SK-N-SH (cell line): ENCODE measurements around the gene SEPTIN10. TPM values are rescaled to one million over a fixed set of nuclear protein-coding genes. Genes with fewer than 3 reads are reported as not detected.
A peak's percentile ranks its signal among the peaks of the same experiment; 100 is the strongest.

ENCODE experiments used
- CTCF ChIA-PET: fragments of 300-600, 350-600 bp; formaldehyde crosslinking; extraction: SDS; loops from one replicate; lab custom pipeline; 2021; lab: Yijun Ruan, JAX
- POLR2A ChIA-PET: fragments of 350-600 bp; sonication (Branson Sonifier 250); formaldehyde crosslinking; extraction: SDS; loops from one replicate; lab custom pipeline; 2020; ENCODE audit warnings: antibody characterized with exemption, inconsistent platforms; lab: Yijun Ruan, JAX
- DNase-seq: peaks from one replicate; pipeline ENCODE4 v3.0.0; 2012
- H2AFZ ChIP-seq: fragments of 200-600 bp; sonication (generic); 2 replicates; pipeline ENCODE4 v1.8.1; 2016; ENCODE audit warnings: antibody characterized with exemption, mild to moderate bottlenecking, low read depth
- H3F3A ChIP-seq: fragments of 200-600 bp; sonication (generic); replicated peaks from 2 replicates; pipeline ENCODE3; 2016; ENCODE audit warnings: antibody characterized with exemption, mild to moderate bottlenecking; ENCODE audit not compliant: insufficient read depth
- H3K27ac ChIP-seq, 2 experiments: fragments of 200-500 bp in 1 of 2; fragments of 200-600 bp in 1 of 2; sonication (Bioruptor generic) in 1 of 2; sonication (generic), shearing (Covaris generic) in 1 of 2; 2 replicates each; pipeline versions ENCODE4 v1.5.1 to v1.6.1; 2014 to 2016; ENCODE audit warnings: low read depth in 2 of 2, inconsistent platforms in 1 of 2, low read length in 1 of 2, mild to moderate bottlenecking in 1 of 2, mixed read lengths in 1 of 2
- H3K27me3 ChIP-seq: fragments of 200-600 bp; sonication (generic), shearing (Covaris generic); 2 replicates; pipeline ENCODE4 v1.6.1; 2016; ENCODE audit warnings: mixed run types; ENCODE audit not compliant: insufficient read depth
- H3K36me3 ChIP-seq, 2 experiments: fragments of 200-500 bp in 1 of 2; fragments of 200-600 bp in 1 of 2; sonication (Bioruptor generic) in 1 of 2; sonication (generic) in 1 of 2; replicated peaks in 1 of 2; 2 replicates each; pipeline versions ENCODE3 to v1.5.1; 2014 to 2016; ENCODE audit warnings: low read length in 1 of 2, mild to moderate bottlenecking in 1 of 2; ENCODE audit not compliant: insufficient read depth in 2 of 2, control insufficient read depth in 1 of 2
- H3K4me1 ChIP-seq, 2 experiments: fragments of 200-500 bp in 1 of 2; fragments of 200-600 bp in 1 of 2; sonication (Bioruptor generic) in 1 of 2; sonication (generic), shearing (Covaris generic) in 1 of 2; 2 replicates each; pipeline versions ENCODE4 v1.5.1 to v1.6.1; 2014 to 2016; ENCODE audit warnings: low read depth in 1 of 2, low read length in 1 of 2, mixed run types in 1 of 2; ENCODE audit not compliant: insufficient read depth in 2 of 2, control insufficient read depth in 1 of 2
- H3K4me2 ChIP-seq: fragments of 200-600 bp; sonication (generic), shearing (Covaris generic); 2 replicates; pipeline ENCODE4 v1.6.1; 2017; ENCODE audit warnings: mixed run types
- H3K4me3 ChIP-seq, 2 experiments: fragments of 200-500 bp in 1 of 2; fragments of 200-600 bp in 1 of 2; sonication (Bioruptor generic) in 1 of 2; sonication (generic), shearing (Covaris generic) in 1 of 2; 2 replicates each; pipeline versions ENCODE4 v1.5.1 to v1.8.1; 2014 to 2016; ENCODE audit warnings: low read depth in 2 of 2, inconsistent platforms in 1 of 2, low read length in 1 of 2, mild to moderate bottlenecking in 1 of 2, mixed read lengths in 1 of 2, moderate library complexity in 1 of 2
- H3K79me2 ChIP-seq: fragments of 200-600 bp; sonication (generic); 2 replicates; pipeline ENCODE4 v1.8.1; 2017; ENCODE audit warnings: mild to moderate bottlenecking; ENCODE audit not compliant: insufficient read depth
- H3K9ac ChIP-seq: fragments of 200-600 bp; sonication (generic); 2 replicates; pipeline ENCODE4 v1.6.1; 2017; ENCODE audit warnings: mixed run types
- H3K9me2 ChIP-seq: fragments of 200-600 bp; sonication (generic); 2 replicates; pipeline ENCODE4 v1.6.1; 2017; ENCODE audit warnings: mixed run types
- H3K9me3 ChIP-seq: fragments of 200-600 bp; sonication (generic); 2 replicates; pipeline ENCODE4 v1.6.1; 2017; ENCODE audit warnings: mixed run types, mild to moderate bottlenecking, moderate library complexity
- H4K20me1 ChIP-seq: fragments of 200-600 bp; sonication (generic); 2 replicates; pipeline ENCODE4 v1.6.1; 2017; ENCODE audit warnings: mild to moderate bottlenecking, mixed run types; ENCODE audit not compliant: insufficient read depth
- CTCF ChIP-seq: fragments of 200-600 bp; sonication (generic); IDR thresholded peaks from 2 replicates; pipeline ENCODE4 v1.6.1; 2017; ENCODE audit warnings: antibody characterized with exemption, mild to moderate bottlenecking, moderate library complexity
- GATA2 ChIP-seq: sonication (generic); formaldehyde crosslinking; IDR thresholded peaks from 2 replicates; pipeline ENCODE4 v1.5.0; 2020; ENCODE audit warnings: mild to moderate bottlenecking, missing genetic modification reagents
- IRF3 ChIP-seq: fragments of 150-350 bp; IDR thresholded peaks from 2 replicates; pipeline ENCODE4 v1.6.1; 2016; ENCODE audit warnings: mild to moderate bottlenecking, low read depth, low read length
- NFIC ChIP-seq: IDR thresholded peaks from 2 replicates; pipeline ENCODE4 v1.4.0; 2012; ENCODE audit warnings: borderline replicate concordance
- RAD21 ChIP-seq: IDR thresholded peaks from 2 replicates; pipeline ENCODE4 v1.6.1; 2012; ENCODE audit warnings: mild to moderate bottlenecking, low read length
- REST ChIP-seq: IDR thresholded peaks from 2 replicates; pipeline ENCODE4 v1.6.1; 2012; ENCODE audit warnings: mild to moderate bottlenecking, low read depth, low read length, moderate library complexity
- SIN3A ChIP-seq: IDR thresholded peaks from 2 replicates; pipeline ENCODE4 v1.6.1; 2012; ENCODE audit warnings: low read depth, mild to moderate bottlenecking, low read length, moderate library complexity, borderline replicate concordance
- SMC3 ChIP-seq: IDR thresholded peaks from 2 replicates; pipeline ENCODE4 v1.6.1; 2012; ENCODE audit warnings: low read depth, low read length, improper control_type of control experiment
- YY1 ChIP-seq: IDR thresholded peaks from 2 replicates; pipeline ENCODE4 v1.4.0; 2012; ENCODE audit warnings: low read depth, mild to moderate bottlenecking
- WGBS: methylation state at CpG from one replicate; pipeline ENCODE4 v1.1.6; 2017; ENCODE audit warnings: low lambda C conversion rate; 5-methylcytosine and 5-hydroxymethylcytosine counted together
- polyA plus RNA-seq, 3 experiments: library from polyadenylated mRNA; depleted of rRNA; stranded (reverse); fragments of >200 nt; gene quantifications; 2 replicates each; pipeline ENCODE4 v1.2.3, GENCODE V29; 2012

The SEPTIN10 gene
- polyA plus RNA-seq, 1 of the 3 experiments (the other 2 are of a cell fraction), result 46.5 TPM

- ChIA-PET POLR2A (no interaction called here), CTCF (interaction anchor here (0.7 to 6.6 kb wide), 30 partner anchors 9 to 421 kb away, joined by 3 to 93 read pairs (median 6); partner anchors contain the start of genes SEPTIN10, SH3RF3 and SOWAHC)
- no peak overlapping the region for H2AFZ ChIP-seq
- H3K79me2 ChIP-seq, result no peaks in the 10 kb centered on the region
- 0 out of 2 replicates have a peak, but pooled peaks cover 4% of the 10 kb centered on the region for H4K20me1 ChIP-seq
- peaks cover 32 to 44% of the 10 kb centered on the region in 2 experiments for H3K36me3 ChIP-seq
- no peaks in the 10 kb centered on the region for H3K9me2 ChIP-seq
- WGBS, result 96% methylated on average over 2 of the region's 2 CpGs
- TF ChIP-seq CTCF (peak; percentile 20; the same call in 1 of the 2 replicates), GATA2 (no peak)
- H3K9ac ChIP-seq, result no peak overlapping the region; the same call in 1 of the 2 replicates
- H3K4me3 ChIP-seq, result no peak overlapping the region
- peaks cover 11% of the 10 kb centered on the region for H3F3A ChIP-seq
- no peak overlapping the region for H3K27ac ChIP-seq
- DNase-seq, result no peak
- H3K27me3 ChIP-seq, result no peaks in the 10 kb centered on the region
- H3K4me1 ChIP-seq, result peaks cover 0 to 4% of the 10 kb centered on the region in 2 experiments; a peak in 3 of 4 replicates
- H3K9me3 ChIP-seq, result no peaks in the 10 kb centered on the region
- no peak overlapping the region for H3K4me2 ChIP-seq
Measured at GRCh38 chr2:109547280-109547679, 66.5 kb downstream of the SEPTIN10 start.

- 0 out of 2 replicates have a peak, but pooled peaks have one; percentile 28 for TF ChIP-seq SIN3A
- no peak for TF ChIP-seq REST
- peak; percentile 98 for TF ChIP-seq CTCF
- TF ChIP-seq IRF3, result no peak
- no peak for TF ChIP-seq NFIC
- TF ChIP-seq RAD21, result peak; percentile 92
- TF ChIP-seq YY1, result no peak
- TF ChIP-seq SMC3, result peak; percentile 89
Measured at GRCh38 chr2:109545828-109546713, 67.7 kb downstream of the SEPTIN10 start.

More at GRCh38 chr2:109545828-109546713, 67.7 kb downstream of the SEPTIN10 start:
- Histone ChIP-seq H3K79me2 (no peaks in the 10 kb centered on the region), H3K9ac (no peak overlapping the region), H4K20me1 (0 out of 2 replicates have a peak, but pooled peaks cover 4% of the 10 kb centered on the region), H3K27ac (no peak overlapping the region), H3K4me2 (no peak overlapping the region), H3K9me2 (no peaks in the 10 kb centered on the region), H3F3A (peaks cover 11% of the 10 kb centered on the region), H3K4me1 (peaks cover 0 to 4% of the 10 kb centered on the region in 2 experiments; a peak in 3 of 4 replicates), H3K9me3 (no peaks in the 10 kb centered on the region), H3K4me3 (no peak overlapping the region; a peak in 1 of 4 replicates), H3K27me3 (no peaks in the 10 kb centered on the region), H2AFZ (no peak overlapping the region), H3K36me3 (peaks cover 26 to 47% of the 10 kb centered on the region in 2 experiments)
- peak; percentile 59 for DNase-seq
- CTCF ChIA-PET, result interaction anchor here (0.5 to 6.6 kb wide), 58 partner anchors 8 to 420 kb away, joined by 3 to 93 read pairs (median 5); partner anchors contain the start of genes SEPTIN10, SH3RF3 and SOWAHC
- whole genome bisulfite sequencing, result 41% methylated on average over 10 of the region's 10 CpGs
- POLR2A ChIA-PET, result no interaction called here
